ENCODE measurements around the gene REXO4.

- no peak for TF ChIP-seq CTCF (tag by site-specific recombination; IDR thresholded peaks at IDR 0.05)
- no peak for TF ChIP-seq ZNF274 (IDR thresholded peaks at IDR 0.05; ENCODE audit: low read length)
- TF ChIP-seq ZNF274 (tag by site-specific recombination; IDR thresholded peaks at IDR 0.05; ENCODE audit: borderline replicate concordance) = no peak
- TF ChIP-seq FEZF1 (tag by site-specific recombination; IDR thresholded peaks at IDR 0.05) = no peak
- TF ChIP-seq ZNF510 (tag by site-specific recombination; IDR thresholded peaks at IDR 0.05; ENCODE audit: insufficient replicate concordance) = no peak
- TF ChIP-seq SETDB1 (IDR thresholded peaks at IDR 0.05; ENCODE audit: insufficient read length, low read length) = no peak
- TF ChIP-seq RBAK (tag by site-specific recombination; IDR thresholded peaks at IDR 0.05) = no peak
- TF ChIP-seq ZNF530 (tag by site-specific recombination; IDR thresholded peaks at IDR 0.05; ENCODE audit: low read depth) = no peak
- TF ChIP-seq ZSCAN23 (tag by site-specific recombination; IDR thresholded peaks at IDR 0.05) = no peak
These were observed 28.7 kb downstream of the REXO4 start for GRCh38 chr9:133389025-133389557.

Measured in HEK293 (cell line).